ENCODE data around the gene SLC16A12. TPM values are rescaled to one million over a fixed set of nuclear protein-coding genes. Genes with fewer than 3 reads are reported as not detected.
A peak's percentile ranks its signal among the peaks of the same experiment; 100 is the strongest.
"Not testable (repeated sequence)": the region's sequence is repeated elsewhere in the genome, so short reads cannot be mapped to it uniquely, and the experiment has no call there.

SLC16A12 gene
- total RNA-seq, 1 experiment from 2014 or later: 0.09 TPM

DNA sequence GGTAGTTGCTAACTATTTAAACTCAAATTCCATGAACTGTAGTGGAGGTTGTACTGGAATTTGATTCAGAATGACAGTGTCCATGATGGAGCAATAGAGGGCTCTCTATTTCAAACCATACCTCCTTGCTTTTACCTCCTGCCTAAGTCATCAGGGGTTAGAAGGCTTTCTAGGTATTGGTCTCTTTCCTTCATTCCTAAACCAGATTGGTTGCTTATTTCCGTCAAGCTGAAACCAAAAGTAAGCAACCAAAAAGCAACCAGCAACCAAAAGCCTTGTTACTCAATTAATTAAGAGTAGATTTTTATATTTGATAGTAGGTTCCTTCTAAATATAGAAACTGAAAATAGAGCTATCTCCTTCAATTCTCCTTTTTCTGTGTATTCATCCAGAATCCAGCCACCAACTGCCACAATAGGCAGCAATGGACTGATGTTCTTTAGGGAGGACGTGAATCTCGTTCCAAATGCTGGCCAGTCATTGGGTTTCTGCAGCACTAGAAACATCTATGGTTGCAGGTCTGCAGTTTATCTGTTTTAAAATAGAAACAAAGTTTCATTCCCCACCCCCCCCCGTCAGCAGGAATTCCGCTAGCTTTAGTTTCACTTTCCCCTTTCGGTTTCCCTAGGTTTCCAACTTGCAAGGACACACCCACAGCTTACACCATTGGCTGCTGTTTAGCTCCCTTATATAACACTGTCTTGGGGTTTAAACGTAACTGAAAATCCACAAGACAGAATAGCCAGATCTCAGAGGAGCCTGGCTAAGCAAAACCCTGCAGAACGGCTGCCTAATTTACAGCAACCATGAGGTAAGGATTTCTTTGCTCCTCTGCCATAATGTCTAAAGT lies 143.3 kb downstream of the SLC16A12 start, which contains the start of gene IFIT1:
Gene IFIT1 (plus strand): TSS at position 717 of the 850 bp plus-strand sequence. CDS start 90 bp downstream, at position 807.
- H3K4me1 Mint-ChIP-seq (ENCODE audit: insufficient read depth, unreplicated experiment): no peaks in the 10 kb centered on the region
- ChIA-PET POLR2A (interaction anchor here (0.6 to 3.1 kb wide), 29 partner anchors 11 to 1888 kb away, joined by 3 to 51 read pairs (median 4); partner anchors contain the start of genes IFIT2, IFIT3, IFIT5 and LIPA), CTCF (interaction anchor here (0.6 to 1.7 kb wide), 11 partner anchors 12 to 1892 kb away, joined by 3 to 7 read pairs (median 4); partner anchors contain the start of gene IFIT5)
- H3K4me3 Mint-ChIP-seq (ENCODE audit: unreplicated experiment): peak within 1 kb of the TSS; percentile 77
- TF ChIP-seq, protein P1, sequence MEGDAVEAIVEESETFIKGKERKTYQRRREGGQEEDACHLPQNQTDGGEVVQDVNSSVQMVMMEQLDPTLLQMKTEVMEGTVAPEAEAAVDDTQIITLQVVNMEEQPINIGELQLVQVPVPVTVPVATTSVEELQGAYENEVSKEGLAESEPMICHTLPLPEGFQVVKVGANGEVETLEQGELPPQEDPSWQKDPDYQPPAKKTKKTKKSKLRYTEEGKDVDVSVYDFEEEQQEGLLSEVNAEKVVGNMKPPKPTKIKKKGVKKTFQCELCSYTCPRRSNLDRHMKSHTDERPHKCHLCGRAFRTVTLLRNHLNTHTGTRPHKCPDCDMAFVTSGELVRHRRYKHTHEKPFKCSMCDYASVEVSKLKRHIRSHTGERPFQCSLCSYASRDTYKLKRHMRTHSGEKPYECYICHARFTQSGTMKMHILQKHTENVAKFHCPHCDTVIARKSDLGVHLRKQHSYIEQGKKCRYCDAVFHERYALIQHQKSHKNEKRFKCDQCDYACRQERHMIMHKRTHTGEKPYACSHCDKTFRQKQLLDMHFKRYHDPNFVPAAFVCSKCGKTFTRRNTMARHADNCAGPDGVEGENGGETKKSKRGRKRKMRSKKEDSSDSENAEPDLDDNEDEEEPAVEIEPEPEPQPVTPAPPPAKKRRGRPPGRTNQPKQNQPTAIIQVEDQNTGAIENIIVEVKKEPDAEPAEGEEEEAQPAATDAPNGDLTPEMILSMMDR (IDR thresholded peaks at IDR 0.05; ENCODE audit: unreplicated experiment): no peak
- no TSS peak for BruUV-seq (replicated peaks)
- no peaks in the 10 kb centered on the region for H3K9me3 Mint-ChIP-seq (ENCODE audit: unreplicated experiment)
- peak; percentile 85 for DNase-seq (ENCODE audit: unreplicated experiment)
- H3K27me3 Mint-ChIP-seq (ENCODE audit: insufficient read depth, unreplicated experiment): no peaks in the 10 kb centered on the region
- no peaks in the 10 kb centered on the region for H3K36me3 Mint-ChIP-seq (ENCODE audit: insufficient read depth, unreplicated experiment)
- peak within 1 kb of the TSS; percentile 68 for H3K27ac Mint-ChIP-seq (ENCODE audit: low read depth, unreplicated experiment)
- intact Hi-C loops (cut with micrococcal nuclease): loop anchor here (1.0 kb wide), 1 partner anchor 22 kb away; the partner anchor contains the start of gene IFIT5

DNA sequence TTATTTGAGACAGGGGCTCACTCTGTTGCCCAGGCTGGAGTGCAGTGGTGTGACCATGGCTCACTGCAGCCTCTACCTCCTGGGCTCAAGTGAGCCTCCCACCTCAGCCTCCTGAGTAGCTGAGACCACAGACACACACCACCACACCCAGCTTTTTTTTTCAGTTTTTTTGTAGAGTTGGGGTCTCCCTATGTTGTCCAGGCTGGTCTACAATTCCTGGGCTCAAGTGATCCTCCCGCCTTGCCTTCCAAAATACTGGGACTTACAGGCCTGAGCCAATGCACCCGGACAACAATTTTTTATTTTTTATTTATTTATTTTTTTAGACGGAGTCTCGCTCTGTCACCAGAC lies 144.2 kb downstream of the SLC16A12 start:
- DNase-seq (ENCODE audit: unreplicated experiment); H3K4me1 Mint-ChIP-seq (ENCODE audit: insufficient read depth, unreplicated experiment); H3K4me3 Mint-ChIP-seq (ENCODE audit: unreplicated experiment); CTCF ChIA-PET; H3K27me3 Mint-ChIP-seq (ENCODE audit: insufficient read depth, unreplicated experiment); intact Hi-C loops (cut with micrococcal nuclease); H3K9me3 Mint-ChIP-seq (ENCODE audit: unreplicated experiment); H3K27ac Mint-ChIP-seq (ENCODE audit: low read depth, unreplicated experiment); BruUV-seq (replicated peaks); H3K36me3 Mint-ChIP-seq (ENCODE audit: insufficient read depth, unreplicated experiment): not testable (repeated sequence)
- POLR2A ChIA-PET: interaction anchor here (1.4 to 2.7 kb wide), 3 partner anchors 11 to 90 kb away, joined by 3 to 15 read pairs (median 3); partner anchors contain the start of gene IFIT2

DNA sequence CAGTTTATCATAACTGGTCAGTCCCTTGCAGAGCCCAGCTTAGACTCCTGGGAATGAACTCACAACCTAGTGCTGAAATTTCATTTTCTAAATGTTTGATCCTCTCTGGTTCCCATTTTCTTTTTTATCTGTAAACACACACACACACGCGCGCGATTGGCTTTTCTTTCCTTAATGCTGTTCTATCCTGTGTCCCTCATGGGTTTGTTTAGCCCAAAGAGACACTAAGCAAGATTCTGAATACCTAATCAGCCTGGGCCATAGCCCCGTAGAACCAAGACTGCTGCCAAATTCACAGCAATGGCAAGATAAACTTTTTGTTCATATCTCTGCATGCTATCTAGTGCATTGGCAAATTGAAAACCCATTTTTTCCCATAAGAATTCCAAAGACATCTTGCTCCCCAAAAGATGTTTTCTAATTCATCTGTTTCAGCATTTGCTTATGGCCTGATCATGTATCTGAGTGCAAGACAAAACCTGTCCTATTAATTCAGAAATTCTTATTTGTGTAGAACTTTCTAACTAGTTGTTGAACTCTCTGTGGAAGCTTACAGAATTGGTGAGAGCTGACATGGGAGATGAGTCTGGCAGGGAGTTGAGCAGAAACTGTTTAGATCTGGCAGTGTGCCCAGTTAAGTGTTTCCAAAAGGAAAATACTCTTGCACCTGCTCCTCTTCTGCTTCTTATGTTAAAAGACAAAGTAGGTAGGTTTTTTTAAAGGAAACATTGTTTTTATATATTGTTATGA lies 144.7 kb downstream of the SLC16A12 start:
- Mint-ChIP-seq H3K27ac (ENCODE audit: low read depth, unreplicated experiment) (no peak overlapping the region), H3K27me3 (ENCODE audit: insufficient read depth, unreplicated experiment) (no peaks in the 10 kb centered on the region), H3K4me1 (ENCODE audit: insufficient read depth, unreplicated experiment) (no peaks in the 10 kb centered on the region), H3K4me3 (ENCODE audit: unreplicated experiment) (no peak overlapping the region), H3K36me3 (ENCODE audit: insufficient read depth, unreplicated experiment) (no peaks in the 10 kb centered on the region), H3K9me3 (ENCODE audit: unreplicated experiment) (no peaks in the 10 kb centered on the region)
- TF ChIP-seq, protein P1 (IDR thresholded peaks at IDR 0.05; ENCODE audit: unreplicated experiment): no peak
- intact Hi-C loops (cut with micrococcal nuclease): no loop called here
- CTCF ChIA-PET: no interaction called here
- BruUV-seq (replicated peaks): no TSS peak
- POLR2A ChIA-PET: interaction anchor here (1.4 kb wide), 1 partner anchor 28 kb away, joined by 3 read pairs; no protein-coding TSS in a partner anchor
- DNase-seq (ENCODE audit: unreplicated experiment): no peak

DNA sequence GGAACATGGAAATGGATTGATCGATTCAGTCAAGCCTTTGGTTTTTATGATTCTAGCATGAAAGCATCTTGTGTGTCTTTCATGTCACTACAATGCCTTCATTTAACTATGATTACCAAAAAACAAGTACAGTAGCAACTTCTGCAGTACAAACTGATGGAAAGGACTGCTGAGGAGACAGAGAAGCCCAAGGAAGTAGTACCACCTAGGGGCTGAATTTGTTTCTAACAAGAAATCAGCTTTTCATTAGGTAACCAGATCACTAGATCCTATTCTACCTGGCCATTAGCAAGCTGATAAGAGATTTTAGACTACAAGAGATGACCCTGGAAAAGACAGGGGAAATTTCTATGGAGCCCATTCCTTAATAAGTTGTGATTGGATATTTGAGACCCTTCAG lies 146.1 kb downstream of the SLC16A12 start:
- intact Hi-C loops (cut with micrococcal nuclease): loop anchor here (1.0 kb wide), 1 partner anchor 172 kb away; no protein-coding TSS in a partner anchor
- no peaks in the 10 kb centered on the region for H3K27me3 Mint-ChIP-seq (ENCODE audit: insufficient read depth, unreplicated experiment)
- ChIA-PET POLR2A (interaction anchor here (0.8 kb wide), 1 partner anchor 1482 kb away, joined by 3 read pairs; the partner anchor contains the start of gene RPP30), CTCF (interaction anchor here (0.5 to 1.1 kb wide), 6 partner anchors 13 to 360 kb away, joined by 3 to 7 read pairs (median 4); no protein-coding TSS in a partner anchor)
- H3K4me1 Mint-ChIP-seq (ENCODE audit: insufficient read depth, unreplicated experiment): no peaks in the 10 kb centered on the region
- BruUV-seq (replicated peaks): no TSS peak
- H3K9me3 Mint-ChIP-seq (ENCODE audit: unreplicated experiment): no peaks in the 10 kb centered on the region
- no peaks in the 10 kb centered on the region for H3K36me3 Mint-ChIP-seq (ENCODE audit: insufficient read depth, unreplicated experiment)
- H3K27ac Mint-ChIP-seq (ENCODE audit: low read depth, unreplicated experiment): no peak overlapping the region
- TF ChIP-seq, protein P1 (IDR thresholded peaks at IDR 0.05; ENCODE audit: unreplicated experiment): peak; percentile 32
- H3K4me3 Mint-ChIP-seq (ENCODE audit: unreplicated experiment): no peak overlapping the region
- DNase-seq (ENCODE audit: unreplicated experiment): peak; percentile 40

Data from MCF 10A (cell line).